Breast epithelium (tissue), 4 donors: ENCODE results near the gene GTPBP6. TPM values are rescaled to one million over a fixed set of nuclear protein-coding genes. Genes with fewer than 3 reads are reported as not detected.
"Not testable (repeated sequence)": the region's sequence is repeated elsewhere in the genome, so short reads cannot be mapped to it uniquely, and the experiment has no call there.

Experiments
- DNase-seq, 2 donors: peaks; one replicate each; pipeline ENCODE4 v3.0.0-alpha.2; 2019; ENCODE audit warnings: low spot score in 2 of 2
- H3K27ac ChIP-seq, 2 donors: fragments of 200-600 bp; sonication (generic) in 1 of 2; one replicate each; pipeline ENCODE4 v1.5.1; 2016 to 2019; ENCODE audit warnings: mild to moderate bottlenecking in 1 of 2
- H3K27me3 ChIP-seq, 2 donors: fragments of 200-600 bp; sonication (generic) in 1 of 2; one replicate each; pipeline versions ENCODE4 v1.5.1 to v1.6.0; 2017 to 2019; ENCODE audit warnings: control low read depth in 1 of 2, mild to moderate bottlenecking in 1 of 2
- H3K36me3 ChIP-seq: fragments of 200-600 bp; one replicate; pipeline ENCODE4 v1.5.1; 2019
- H3K4me1 ChIP-seq, 2 donors: fragments of 200-600 bp; sonication (generic); one replicate each; pipeline ENCODE4 v1.5.1; 2016 to 2019; ENCODE audit warnings: control low read depth in 1 of 2
- H3K4me3 ChIP-seq, 3 donors: fragments of 200-600 bp; sonication (generic); 1 replicate in 2 of 3; 2 replicates in 1 of 3; pipeline ENCODE4 v1.5.1; 2016 to 2019; ENCODE audit warnings: mild to moderate bottlenecking in 3 of 3, moderate library complexity in 2 of 3
- H3K9me3 ChIP-seq, 2 donors: fragments of 200-600 bp; sonication (generic) in 1 of 2; one replicate each; pipeline ENCODE4 v1.5.1; 2016 to 2019; ENCODE audit warnings: control low read depth in 1 of 2
- POLR2A ChIP-seq: fragments of 450-650 bp; IDR thresholded peaks from one replicate; pipeline ENCODE4 v1.6.1; 2016; ENCODE audit warnings: antibody characterized with exemption, mild to moderate bottlenecking, moderate library complexity
- POLR2AphosphoS5 ChIP-seq, 3 donors: sonication (generic); formaldehyde crosslinking; IDR thresholded peaks; one replicate each; pipeline ENCODE4 v1.6.1; 2017; ENCODE audit warnings: antibody characterized with exemption in 3 of 3
- intact Hi-C: fragments of 100-400 bp; cut with DNase I; formaldehyde crosslinking; loops from one replicate; pipeline ENCODE4 v1.15.1; 2023; ENCODE audit warnings: low total_unique reads
- total RNA-seq, 3 donors: library from RNA; depleted of rRNA; stranded (reverse); fragments of >200 nt; gene quantifications; one replicate each; pipeline ENCODE4 v1.1.0, GENCODE V29; 2016
- TF ChIP-seq, protein P1 (sequence below), 3 donors: fragments of 450-650 bp; IDR thresholded peaks; one replicate each; pipeline ENCODE4 v1.5.1; 2016 to 2017; ENCODE audit warnings: antibody characterized with exemption in 3 of 3, mild to moderate bottlenecking in 3 of 3, moderate library complexity in 3 of 3

GTPBP6 gene
- total RNA-seq, 3 donors from 2014 or later = 25.5 to 45.9 (median 27.2) TPM

GRCh38 chrX:259692-260355 lies 58.8 kb downstream of the GTPBP6 start:
- no peak overlapping the region for H3K4me3 ChIP-seq
- intact Hi-C loops = no loop called here
- TF ChIP-seq POLR2AphosphoS5 (IDR thresholded peaks at IDR 0.05) (no peak), POLR2A (no peak)
- TF ChIP-seq, protein P1, sequence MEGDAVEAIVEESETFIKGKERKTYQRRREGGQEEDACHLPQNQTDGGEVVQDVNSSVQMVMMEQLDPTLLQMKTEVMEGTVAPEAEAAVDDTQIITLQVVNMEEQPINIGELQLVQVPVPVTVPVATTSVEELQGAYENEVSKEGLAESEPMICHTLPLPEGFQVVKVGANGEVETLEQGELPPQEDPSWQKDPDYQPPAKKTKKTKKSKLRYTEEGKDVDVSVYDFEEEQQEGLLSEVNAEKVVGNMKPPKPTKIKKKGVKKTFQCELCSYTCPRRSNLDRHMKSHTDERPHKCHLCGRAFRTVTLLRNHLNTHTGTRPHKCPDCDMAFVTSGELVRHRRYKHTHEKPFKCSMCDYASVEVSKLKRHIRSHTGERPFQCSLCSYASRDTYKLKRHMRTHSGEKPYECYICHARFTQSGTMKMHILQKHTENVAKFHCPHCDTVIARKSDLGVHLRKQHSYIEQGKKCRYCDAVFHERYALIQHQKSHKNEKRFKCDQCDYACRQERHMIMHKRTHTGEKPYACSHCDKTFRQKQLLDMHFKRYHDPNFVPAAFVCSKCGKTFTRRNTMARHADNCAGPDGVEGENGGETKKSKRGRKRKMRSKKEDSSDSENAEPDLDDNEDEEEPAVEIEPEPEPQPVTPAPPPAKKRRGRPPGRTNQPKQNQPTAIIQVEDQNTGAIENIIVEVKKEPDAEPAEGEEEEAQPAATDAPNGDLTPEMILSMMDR (IDR thresholded peaks at IDR 0.05) = no peak
- DNase-seq = peak in 1 of 2 donors; percentile 13
- H3K9me3 ChIP-seq = no peaks in the 10 kb centered on the region
- no peaks in the 10 kb centered on the region for H3K36me3 ChIP-seq
- H3K27me3 ChIP-seq = peaks cover 0 to 16% of the 10 kb centered on the region in 2 donors
- H3K27ac ChIP-seq = no peak overlapping the region
- H3K4me1 ChIP-seq = no peaks in the 10 kb centered on the region

- H3K4me3 ChIP-seq = no peak overlapping the region
- intact Hi-C loops = no loop called here
- no peak overlapping the region for H3K27ac ChIP-seq
- H3K27me3 ChIP-seq = peaks cover 0 to 16% of the 10 kb centered on the region in 2 donors
- no peaks in the 10 kb centered on the region for H3K36me3 ChIP-seq
- no peaks in the 10 kb centered on the region for H3K9me3 ChIP-seq
- no peaks in the 10 kb centered on the region for H3K4me1 ChIP-seq
- no peak for TF ChIP-seq POLR2A
- DNase-seq = no peak
These were observed 60.1 kb downstream of the GTPBP6 start for GRCh38 chrX:258291-259040.

DNA sequence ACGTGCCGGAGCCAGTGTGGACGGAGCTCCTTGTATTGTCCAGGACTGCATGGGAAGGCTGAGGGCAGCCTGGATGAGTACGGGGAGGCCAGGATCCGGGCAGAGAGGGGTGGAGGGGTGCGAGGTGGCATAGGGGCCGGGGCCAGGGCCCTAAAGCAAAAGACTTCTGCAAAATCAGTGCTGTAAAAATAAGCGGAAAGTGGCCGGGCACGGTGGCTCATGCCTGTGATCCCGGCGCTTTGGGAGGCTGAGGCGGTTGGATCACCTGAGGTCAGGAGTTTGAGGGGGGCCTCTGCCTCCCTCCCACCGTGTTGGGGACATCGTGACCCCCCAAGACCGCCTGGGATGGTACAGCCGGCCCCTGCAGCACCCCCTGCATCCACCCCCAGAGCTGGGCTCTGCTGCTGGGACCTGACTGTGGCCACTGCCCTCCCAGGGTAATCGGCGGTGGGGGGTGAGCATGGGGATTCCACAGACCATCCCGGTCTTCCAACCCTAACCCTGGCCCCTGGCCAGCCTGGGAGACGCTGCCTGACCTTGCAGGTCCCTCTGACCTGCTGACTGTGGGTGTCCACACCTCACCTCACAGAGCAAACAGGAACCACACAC lies 60.8 kb downstream of the GTPBP6 start:
- intact Hi-C loops = no loop called here
- peak in 1 of 2 donors; percentile 11 for DNase-seq
- H3K27me3 ChIP-seq = peaks cover 0 to 16% of the 10 kb centered on the region in 2 donors
- H3K27ac ChIP-seq = no peak overlapping the region
- TF ChIP-seq POLR2AphosphoS5 (IDR thresholded peaks at IDR 0.05) (no peak), POLR2A (no peak)
- TF ChIP-seq, protein P1 (IDR thresholded peaks at IDR 0.05) = no peak
- no peaks in the 10 kb centered on the region for H3K9me3 ChIP-seq
- no peak overlapping the region for H3K4me3 ChIP-seq
- no peaks in the 10 kb centered on the region for H3K4me1 ChIP-seq
- H3K36me3 ChIP-seq = no peaks in the 10 kb centered on the region

DNA sequence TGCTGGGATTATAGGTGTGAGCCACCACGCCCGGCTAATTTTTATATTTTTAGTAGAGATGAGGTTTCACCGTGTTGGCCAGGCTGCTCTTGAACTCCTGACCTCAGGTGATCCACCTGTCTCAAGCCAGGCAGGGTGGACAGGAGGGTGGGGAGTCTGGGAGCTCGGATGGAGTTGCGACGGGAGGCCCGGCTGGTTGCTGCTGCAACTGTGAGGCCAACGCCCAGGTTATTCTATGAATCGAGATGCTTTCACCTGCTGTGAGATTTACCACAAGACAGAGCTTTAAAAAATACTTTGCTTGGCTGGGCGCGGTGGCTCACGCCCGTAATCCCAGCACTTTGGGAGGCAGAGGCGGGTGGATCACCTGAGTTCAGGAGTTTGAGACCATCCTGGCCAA lies 61.5 kb downstream of the GTPBP6 start:
- peak in 1 of 2 donors; percentile 13 for DNase-seq
- H3K36me3 ChIP-seq, H3K27ac ChIP-seq, H3K9me3 ChIP-seq, intact Hi-C loops, H3K4me1 ChIP-seq, H3K4me3 ChIP-seq: not testable (repeated sequence)
- peaks cover 0 to 16% of the 10 kb centered on the region in 2 donors for H3K27me3 ChIP-seq

DNA sequence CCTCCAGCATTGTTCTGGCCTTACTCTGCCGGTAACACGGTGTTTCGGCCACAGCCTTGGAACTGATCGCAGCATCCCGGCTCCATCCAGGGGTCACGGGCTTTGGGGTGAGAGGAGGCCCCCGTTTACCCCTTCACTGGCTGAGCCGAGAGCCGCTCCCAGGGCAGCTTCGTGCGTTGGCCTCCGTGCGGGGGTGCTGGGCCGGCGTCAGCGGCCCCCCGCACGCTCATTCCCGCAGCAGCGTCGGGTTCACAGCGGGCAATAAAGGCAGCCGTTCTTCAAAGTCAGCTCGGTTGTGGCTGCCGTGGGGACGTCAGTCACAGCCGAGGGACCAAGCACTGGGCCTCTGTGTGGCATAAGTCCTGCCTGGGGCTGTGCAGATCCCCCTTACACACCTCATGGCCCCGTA lies 62.7 kb downstream of the GTPBP6 start:
- Histone ChIP-seq H3K4me1 (no peaks in the 10 kb centered on the region), H3K9me3 (no peaks in the 10 kb centered on the region), H3K4me3 (no peak overlapping the region), H3K36me3 (no peaks in the 10 kb centered on the region), H3K27ac (no peak overlapping the region), H3K27me3 (peaks cover 0 to 13% of the 10 kb centered on the region in 2 donors)
- peak in 1 of 2 donors; percentile 12 for DNase-seq
- TF ChIP-seq, protein P1 (IDR thresholded peaks at IDR 0.05) = no peak
- no peak for TF ChIP-seq POLR2AphosphoS5 (IDR thresholded peaks at IDR 0.05)
- TF ChIP-seq POLR2A = no peak
- intact Hi-C loops = no loop called here

Other genes with a start within 250 kb of the GTPBP6 start
- 10 to 100 TPM; 10.5 to 15.5 (median 12.3) TPM for gene PLCXD1, start 37.4 kb downstream of the GTPBP6 start, total RNA-seq
- gene PPP2R3B, start 68.1 kb upstream of the GTPBP6 start, total RNA-seq = 10 to 100 TPM; 10.4 to 23.3 (median 23.1) TPM